ENCODE measurements around the gene OR3A2.
"Not testable (repeated sequence)": the region's sequence is repeated elsewhere in the genome, so short reads cannot be mapped to it uniquely, and the experiment has no call there.

Gene OR3A2

DNA sequence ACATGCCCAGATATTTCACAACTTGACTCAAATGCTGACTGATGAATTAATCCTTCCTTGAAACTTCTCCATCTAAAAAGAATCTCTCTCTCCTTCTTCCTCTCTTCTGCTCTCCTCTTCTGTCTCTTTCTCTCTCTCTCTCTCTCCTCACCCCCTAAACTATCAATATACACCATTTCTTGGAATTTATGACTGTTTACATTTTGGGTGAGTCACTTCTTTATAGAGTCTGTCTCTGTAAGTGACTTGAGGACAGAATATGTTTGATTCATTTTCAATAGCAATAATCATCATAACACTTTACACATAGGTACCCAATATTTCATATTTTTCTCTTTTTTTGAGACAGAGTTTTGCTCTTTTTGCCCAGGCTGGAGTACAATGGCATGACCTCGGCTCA lies 103.2 kb downstream of the OR3A2 start:
- no peak for DNase-seq

DNA sequence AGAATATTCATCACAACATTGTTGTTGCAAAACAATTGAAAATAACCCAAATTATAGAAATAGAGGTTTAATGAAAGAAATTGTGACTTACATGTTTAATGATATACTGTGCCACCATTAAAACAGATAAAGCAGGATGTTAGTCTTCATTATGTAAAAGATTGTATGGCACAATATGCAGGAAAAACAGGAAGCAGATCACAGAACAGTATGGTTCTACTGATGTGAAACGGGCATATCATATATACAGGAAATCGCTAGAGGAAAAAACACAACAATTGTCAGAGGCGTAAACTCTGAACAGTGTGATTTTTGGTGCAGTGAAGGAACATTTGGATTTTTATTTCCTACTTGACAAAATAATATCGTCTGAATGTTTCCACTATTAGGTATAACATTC lies 110.0 kb downstream of the OR3A2 start:
- DNase-seq, result no peak

DNA sequence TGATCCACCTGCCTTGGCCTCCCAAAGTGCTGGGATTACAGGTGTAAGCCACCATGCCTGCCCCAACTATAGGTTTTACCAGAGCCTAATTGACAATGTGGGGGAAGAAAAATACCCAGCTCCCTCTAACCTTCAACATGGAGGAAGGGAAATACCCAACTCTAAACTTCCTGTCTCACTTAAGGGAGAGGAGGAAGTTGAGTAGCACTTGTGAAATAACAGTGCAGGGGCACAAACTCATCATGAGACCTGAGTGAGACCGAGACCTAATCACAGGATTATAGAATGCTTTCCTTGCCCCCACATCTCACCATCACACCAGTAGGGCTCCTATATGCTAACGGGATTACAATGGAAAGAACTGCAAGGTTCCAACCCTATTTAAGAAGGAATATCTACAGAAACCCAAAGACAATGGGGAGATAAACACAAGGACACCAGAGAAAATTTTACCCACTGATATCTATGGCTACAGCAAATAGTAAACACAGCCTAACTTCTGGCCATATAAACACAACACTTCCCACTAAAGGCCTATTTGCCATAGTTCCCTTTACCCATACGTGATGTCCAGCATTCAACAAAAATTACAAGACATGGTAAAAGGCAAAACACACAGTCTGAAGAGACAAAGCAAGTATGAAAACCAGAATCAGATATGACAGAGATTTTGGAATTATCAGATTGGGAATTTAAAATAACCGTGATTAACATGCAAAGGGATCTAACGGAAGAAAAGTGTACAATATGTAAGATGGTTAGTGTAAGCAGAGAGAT lies 114.8 kb downstream of the OR3A2 start:
- no peak for DNase-seq

DNA sequence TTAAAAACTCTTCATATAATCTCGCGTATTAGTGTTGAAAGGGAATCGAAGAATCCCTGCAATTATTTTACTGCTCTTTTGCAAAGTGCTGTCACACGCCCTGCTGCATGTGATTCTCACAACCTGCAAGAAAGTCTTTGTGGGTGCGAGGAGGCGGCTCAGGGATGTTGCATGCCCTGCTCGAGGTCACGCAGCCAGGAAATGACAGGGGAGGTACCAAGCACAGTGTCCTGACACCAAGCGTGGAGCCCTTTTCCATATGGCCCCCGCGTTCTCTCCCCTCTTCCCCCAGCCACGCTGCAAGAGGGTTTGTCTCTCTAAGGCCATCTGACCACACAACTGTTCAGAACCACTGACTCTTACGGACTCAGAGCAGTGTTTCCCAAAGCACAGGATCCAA lies 125.5 kb downstream of the OR3A2 start:
- DNase-seq, result no peak

DNA sequence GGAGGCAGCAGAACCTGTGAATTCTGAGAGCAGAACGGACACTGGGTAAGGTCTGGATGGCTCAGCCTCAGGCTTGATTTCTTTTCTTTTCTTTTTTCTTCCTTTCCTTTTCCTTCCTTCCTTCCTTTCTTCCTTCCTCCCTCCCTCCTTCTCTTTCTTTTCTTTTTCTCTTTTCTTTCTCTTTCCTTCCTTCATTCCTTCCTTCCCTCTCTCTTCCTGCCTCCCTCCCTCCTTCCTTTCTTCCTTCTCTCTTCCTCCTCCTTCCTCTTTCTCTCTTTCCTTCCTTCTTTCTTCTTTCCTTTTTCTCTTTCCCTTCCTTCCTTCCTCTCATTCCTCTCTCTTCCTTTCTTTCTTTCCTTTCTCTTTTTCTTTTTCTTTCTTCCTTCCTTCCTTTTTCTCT lies 125.9 kb downstream of the OR3A2 start:
- no peak for DNase-seq

DNA sequence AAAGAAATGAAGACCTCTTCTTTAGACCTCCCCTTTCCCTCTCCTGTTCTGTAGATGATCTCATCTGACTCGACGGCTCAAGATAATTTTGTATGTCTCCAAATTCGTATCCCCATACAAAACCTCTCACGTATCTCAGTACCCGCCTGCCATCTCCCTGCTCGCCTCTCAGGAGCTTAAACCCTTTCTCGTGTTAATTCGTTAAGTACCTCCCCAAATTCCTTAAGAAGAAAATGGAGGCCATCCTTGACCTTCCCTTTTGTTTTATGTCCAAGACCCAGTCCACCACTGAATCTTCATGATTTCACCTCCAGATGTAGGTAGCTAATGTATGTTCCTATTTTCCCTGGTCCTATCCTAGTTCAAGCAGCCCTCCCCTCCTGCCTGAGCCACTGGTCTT lies 129.5 kb downstream of the OR3A2 start:
- DNase-seq, result no peak

DNA sequence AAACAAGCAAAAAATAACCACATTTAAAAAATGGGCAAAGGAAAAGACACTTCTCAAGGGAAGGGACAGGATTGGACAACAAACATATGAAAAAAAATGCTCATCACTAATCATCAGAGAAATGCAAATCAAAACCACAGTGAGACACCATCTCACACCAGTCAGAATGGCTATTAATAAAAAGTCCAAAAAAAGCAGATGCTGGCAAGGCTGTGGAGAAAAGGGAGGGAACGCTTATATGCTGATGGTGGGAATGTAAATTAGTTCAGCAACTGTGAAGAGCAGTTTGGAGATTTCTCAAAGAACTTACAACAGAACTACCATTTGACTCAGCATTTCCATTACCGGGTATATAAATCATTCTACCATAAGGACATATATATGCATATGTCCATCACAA lies 137.1 kb downstream of the OR3A2 start:
- not testable (repeated sequence) for DNase-seq

DNA sequence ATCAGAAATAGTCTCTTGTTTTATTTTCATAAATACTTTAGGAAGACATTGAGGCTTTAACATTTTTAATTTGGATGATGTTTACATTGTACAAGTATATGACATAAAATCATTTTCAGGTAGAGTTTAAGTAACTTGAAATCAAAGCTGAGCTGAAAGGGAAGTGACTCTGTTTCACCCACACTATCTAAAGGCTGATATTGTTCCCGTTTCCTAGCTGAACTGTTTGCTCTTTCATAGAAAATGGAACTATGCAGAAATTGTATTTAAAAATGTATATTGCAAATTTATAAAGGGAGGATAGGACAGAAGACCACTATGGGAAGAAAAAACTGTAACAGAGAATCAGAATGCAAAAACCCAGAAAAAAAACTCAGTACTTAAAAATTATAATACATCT lies 141.3 kb downstream of the OR3A2 start:
- DNase-seq, result not testable (repeated sequence)

DNA sequence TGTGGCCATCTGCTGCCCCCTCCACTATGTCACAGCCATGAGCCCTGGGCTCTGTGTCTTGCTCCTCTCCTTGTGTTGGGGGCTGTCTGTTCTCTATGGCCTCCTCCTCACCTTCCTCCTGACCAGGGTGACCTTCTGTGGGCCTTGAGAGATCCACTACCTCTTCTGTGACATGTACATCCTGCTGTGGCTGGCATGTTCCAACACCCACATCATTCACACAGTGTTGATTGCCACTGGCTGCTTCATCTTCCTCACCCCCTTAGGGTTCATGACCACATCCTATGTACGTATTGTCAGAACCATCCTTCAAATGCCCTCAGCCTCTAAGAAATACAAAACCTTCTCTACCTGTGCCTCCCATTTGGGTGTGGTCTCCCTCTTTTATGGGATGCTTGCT lies 145.1 kb downstream of the OR3A2 start:
- DNase-seq, result not testable (repeated sequence)

DNA sequence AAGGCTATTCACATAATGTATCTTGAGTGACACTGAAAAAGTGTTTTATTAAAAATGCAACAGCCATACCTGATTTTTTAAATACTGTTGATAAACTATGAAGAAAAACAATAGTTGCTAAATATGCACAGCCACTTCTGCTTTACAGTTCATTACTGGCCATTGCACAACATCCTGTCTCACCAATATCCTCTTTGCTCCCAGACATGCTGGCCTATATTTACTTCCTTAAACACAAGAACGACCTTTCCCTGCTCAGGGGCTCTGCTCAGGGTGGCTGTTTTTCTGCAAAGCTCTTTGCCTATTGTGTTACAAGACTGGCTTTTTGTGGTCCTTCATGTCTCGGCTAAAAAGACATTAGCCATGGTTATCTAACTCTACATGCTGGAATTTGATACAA lies 147.4 kb downstream of the OR3A2 start:
- not testable (repeated sequence) for DNase-seq

DNA sequence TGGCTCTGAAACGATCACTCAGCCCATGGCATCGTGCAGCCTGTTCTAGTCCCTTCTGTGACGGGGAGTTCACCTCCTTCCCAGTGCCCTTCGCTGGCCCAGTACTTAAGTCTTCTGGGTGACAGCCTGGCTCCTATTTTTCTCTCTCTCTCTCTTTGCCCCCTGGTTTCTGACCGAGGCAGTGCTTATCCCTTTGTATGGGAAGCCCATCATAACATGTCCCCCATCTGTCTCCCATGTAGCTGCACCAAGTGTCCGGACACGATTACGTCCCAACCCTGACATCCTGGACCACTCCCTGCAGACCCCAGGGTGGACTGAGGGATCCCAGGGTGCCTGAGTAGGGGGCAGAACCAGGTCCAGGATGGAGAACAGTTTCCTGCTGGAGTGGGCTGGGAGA lies 153.8 kb downstream of the OR3A2 start:
- DNase-seq, result not testable (repeated sequence)

Data from activated effector memory CD4-positive, alpha-beta T cell treated with Interleukin-2 at 50 U/mL for 16 hours (primary cell).